ENCODE results near the gene HS2ST1.

DNA sequence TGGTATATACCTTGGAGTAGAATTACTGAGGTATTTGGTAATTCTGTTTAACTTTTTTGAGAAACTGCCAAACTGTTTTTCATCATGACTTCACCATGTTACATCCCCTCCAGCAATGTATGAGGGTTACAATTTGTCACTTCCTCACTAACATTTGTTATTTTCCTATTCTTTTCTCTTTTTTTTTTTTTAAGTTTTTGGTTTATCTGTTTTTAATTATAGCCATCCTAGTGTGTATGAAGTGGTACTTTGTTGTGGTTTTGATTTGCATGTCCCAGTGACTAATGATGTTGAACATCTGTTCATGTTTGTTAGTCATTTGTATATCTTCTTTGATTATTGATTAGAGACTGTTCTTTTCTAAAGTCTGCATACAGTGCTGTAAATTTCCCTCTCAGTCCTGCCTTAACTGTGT, 147.3 kb downstream of the HS2ST1 start:
- TF ChIP-seq, protein P1, sequence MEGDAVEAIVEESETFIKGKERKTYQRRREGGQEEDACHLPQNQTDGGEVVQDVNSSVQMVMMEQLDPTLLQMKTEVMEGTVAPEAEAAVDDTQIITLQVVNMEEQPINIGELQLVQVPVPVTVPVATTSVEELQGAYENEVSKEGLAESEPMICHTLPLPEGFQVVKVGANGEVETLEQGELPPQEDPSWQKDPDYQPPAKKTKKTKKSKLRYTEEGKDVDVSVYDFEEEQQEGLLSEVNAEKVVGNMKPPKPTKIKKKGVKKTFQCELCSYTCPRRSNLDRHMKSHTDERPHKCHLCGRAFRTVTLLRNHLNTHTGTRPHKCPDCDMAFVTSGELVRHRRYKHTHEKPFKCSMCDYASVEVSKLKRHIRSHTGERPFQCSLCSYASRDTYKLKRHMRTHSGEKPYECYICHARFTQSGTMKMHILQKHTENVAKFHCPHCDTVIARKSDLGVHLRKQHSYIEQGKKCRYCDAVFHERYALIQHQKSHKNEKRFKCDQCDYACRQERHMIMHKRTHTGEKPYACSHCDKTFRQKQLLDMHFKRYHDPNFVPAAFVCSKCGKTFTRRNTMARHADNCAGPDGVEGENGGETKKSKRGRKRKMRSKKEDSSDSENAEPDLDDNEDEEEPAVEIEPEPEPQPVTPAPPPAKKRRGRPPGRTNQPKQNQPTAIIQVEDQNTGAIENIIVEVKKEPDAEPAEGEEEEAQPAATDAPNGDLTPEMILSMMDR (IDR thresholded peaks at IDR 0.05): no peak
- TF ChIP-seq KDM1A (IDR thresholded peaks at IDR 0.05; ENCODE audit: low read depth) (no peak), MAFK (IDR thresholded peaks at IDR 0.05; ENCODE audit: partially characterized antibody) (no peak), KDM5A (IDR thresholded peaks at IDR 0.05) (no peak), POLR2AphosphoS2 (conservative IDR thresholded peaks at IDR 0.05; ENCODE audit: low read length) (no peak), SREBF2 (IDR thresholded peaks at IDR 0.05) (no peak), CHD2 (IDR thresholded peaks at IDR 0.05; ENCODE audit: low read length, partially characterized antibody) (no peak), ZFP36 (IDR thresholded peaks at IDR 0.05; ENCODE audit: borderline replicate concordance, partially characterized antibody) (no peak), ZNF302 (CRISPR knock-in tag; IDR thresholded peaks at IDR 0.05) (no peak), NR3C1 (IDR thresholded peaks at IDR 0.05) (no peak), NFE2L2 (conservative IDR thresholded peaks at IDR 0.05; ENCODE audit: low read length) (no peak), BHLHE40 (IDR thresholded peaks at IDR 0.05; ENCODE audit: low read depth, low read length) (no peak)
- TF ChIP-seq, protein P2, sequence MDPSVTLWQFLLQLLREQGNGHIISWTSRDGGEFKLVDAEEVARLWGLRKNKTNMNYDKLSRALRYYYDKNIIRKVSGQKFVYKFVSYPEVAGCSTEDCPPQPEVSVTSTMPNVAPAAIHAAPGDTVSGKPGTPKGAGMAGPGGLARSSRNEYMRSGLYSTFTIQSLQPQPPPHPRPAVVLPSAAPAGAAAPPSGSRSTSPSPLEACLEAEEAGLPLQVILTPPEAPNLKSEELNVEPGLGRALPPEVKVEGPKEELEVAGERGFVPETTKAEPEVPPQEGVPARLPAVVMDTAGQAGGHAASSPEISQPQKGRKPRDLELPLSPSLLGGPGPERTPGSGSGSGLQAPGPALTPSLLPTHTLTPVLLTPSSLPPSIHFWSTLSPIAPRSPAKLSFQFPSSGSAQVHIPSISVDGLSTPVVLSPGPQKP (IDR thresholded peaks at IDR 0.05; ENCODE audit: low read depth, low read length): no peak
- TF ChIP-seq, protein P3, sequence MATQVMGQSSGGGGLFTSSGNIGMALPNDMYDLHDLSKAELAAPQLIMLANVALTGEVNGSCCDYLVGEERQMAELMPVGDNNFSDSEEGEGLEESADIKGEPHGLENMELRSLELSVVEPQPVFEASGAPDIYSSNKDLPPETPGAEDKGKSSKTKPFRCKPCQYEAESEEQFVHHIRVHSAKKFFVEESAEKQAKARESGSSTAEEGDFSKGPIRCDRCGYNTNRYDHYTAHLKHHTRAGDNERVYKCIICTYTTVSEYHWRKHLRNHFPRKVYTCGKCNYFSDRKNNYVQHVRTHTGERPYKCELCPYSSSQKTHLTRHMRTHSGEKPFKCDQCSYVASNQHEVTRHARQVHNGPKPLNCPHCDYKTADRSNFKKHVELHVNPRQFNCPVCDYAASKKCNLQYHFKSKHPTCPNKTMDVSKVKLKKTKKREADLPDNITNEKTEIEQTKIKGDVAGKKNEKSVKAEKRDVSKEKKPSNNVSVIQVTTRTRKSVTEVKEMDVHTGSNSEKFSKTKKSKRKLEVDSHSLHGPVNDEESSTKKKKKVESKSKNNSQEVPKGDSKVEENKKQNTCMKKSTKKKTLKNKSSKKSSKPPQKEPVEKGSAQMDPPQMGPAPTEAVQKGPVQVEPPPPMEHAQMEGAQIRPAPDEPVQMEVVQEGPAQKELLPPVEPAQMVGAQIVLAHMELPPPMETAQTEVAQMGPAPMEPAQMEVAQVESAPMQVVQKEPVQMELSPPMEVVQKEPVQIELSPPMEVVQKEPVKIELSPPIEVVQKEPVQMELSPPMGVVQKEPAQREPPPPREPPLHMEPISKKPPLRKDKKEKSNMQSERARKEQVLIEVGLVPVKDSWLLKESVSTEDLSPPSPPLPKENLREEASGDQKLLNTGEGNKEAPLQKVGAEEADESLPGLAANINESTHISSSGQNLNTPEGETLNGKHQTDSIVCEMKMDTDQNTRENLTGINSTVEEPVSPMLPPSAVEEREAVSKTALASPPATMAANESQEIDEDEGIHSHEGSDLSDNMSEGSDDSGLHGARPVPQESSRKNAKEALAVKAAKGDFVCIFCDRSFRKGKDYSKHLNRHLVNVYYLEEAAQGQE (IDR thresholded peaks at IDR 0.05): no peak
